Skeletal muscle satellite cell (primary cell): ENCODE data around the gene MMRN1.

Experiments used
- H3K27me3 ChIP-seq: 2 replicates; pipeline ENCODE4 v1.7.0; 2013; ENCODE audit warnings: low read length; ENCODE audit not compliant: control insufficient read depth, insufficient read depth
- H3K36me3 ChIP-seq: 2 replicates; pipeline ENCODE4 v1.7.0; 2013; ENCODE audit warnings: mild to moderate bottlenecking, control low read depth, low read length; ENCODE audit not compliant: insufficient read depth
- H3K4me1 ChIP-seq: 2 replicates; pipeline ENCODE4 v1.7.0; 2013; ENCODE audit warnings: low read length; ENCODE audit not compliant: control insufficient read depth, insufficient read depth
- H3K4me2 ChIP-seq: 2 replicates; pipeline ENCODE4 v1.7.0; 2013; ENCODE audit warnings: mild to moderate bottlenecking, low read length
- H3K4me3 ChIP-seq: 2 replicates; pipeline ENCODE4 v1.7.0; 2013; ENCODE audit warnings: low read length
- H3K9ac ChIP-seq: 2 replicates; pipeline ENCODE4 v1.7.0; 2013; ENCODE audit warnings: mild to moderate bottlenecking, low read depth, low read length, moderate library complexity
- H3K9me3 ChIP-seq: replicated peaks from 2 replicates; pipeline ENCODE4 v1.7.0; 2013; ENCODE audit warnings: mild to moderate bottlenecking, control low read depth, low read length

MMRN1 gene

GRCh38 chr4:89957046-89957926, 62.6 kb downstream of the MMRN1 start:
- no peaks in the 10 kb centered on the region for H3K9me3 ChIP-seq
- H3K36me3 ChIP-seq = no peaks in the 10 kb centered on the region
- no peaks in the 10 kb centered on the region for H3K27me3 ChIP-seq
- no peaks in the 10 kb centered on the region for H3K4me1 ChIP-seq
- no peak overlapping the region for H3K4me2 ChIP-seq
- no peak overlapping the region for H3K9ac ChIP-seq
- no peak overlapping the region for H3K4me3 ChIP-seq

- Histone ChIP-seq H3K36me3 (no peaks in the 10 kb centered on the region), H3K9me3 (no peaks in the 10 kb centered on the region), H3K4me1 (no peaks in the 10 kb centered on the region), H3K4me2 (no peak overlapping the region), H3K27me3 (no peaks in the 10 kb centered on the region), H3K9ac (no peak overlapping the region), H3K4me3 (no peak overlapping the region)
Observed at GRCh38 chr4:89981789-89982334, 87.2 kb downstream of the MMRN1 start.

- H3K4me2 ChIP-seq = no peak overlapping the region
- H3K9me3 ChIP-seq = no peaks in the 10 kb centered on the region
- H3K36me3 ChIP-seq = no peaks in the 10 kb centered on the region
- H3K27me3 ChIP-seq = no peaks in the 10 kb centered on the region
- no peaks in the 10 kb centered on the region for H3K4me1 ChIP-seq
- no peak overlapping the region for H3K4me3 ChIP-seq
- H3K9ac ChIP-seq = no peak overlapping the region
Observed at GRCh38 chr4:89988268-89988667, 93.6 kb downstream of the MMRN1 start.

DNA sequence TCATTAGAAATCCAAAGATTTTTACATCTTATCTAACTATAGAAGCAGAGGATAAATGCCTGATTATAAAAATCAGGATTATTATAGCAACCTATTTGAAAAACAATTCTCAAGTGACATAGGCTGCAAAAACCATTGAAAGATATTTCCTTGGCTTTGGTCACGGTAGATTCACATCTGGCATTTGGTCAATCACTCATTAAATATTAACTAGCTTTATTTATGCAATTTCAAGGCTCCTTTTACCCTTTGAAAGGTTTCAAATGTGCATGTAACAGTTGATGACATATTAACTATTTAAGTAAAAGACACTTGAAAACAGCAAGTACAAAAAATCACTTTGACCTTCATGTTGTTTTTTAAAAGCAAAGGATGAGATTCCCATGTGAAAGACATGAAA, 98.1 kb downstream of the MMRN1 start:
- no peaks in the 10 kb centered on the region for H3K36me3 ChIP-seq
- no peaks in the 10 kb centered on the region for H3K27me3 ChIP-seq
- no peak overlapping the region for H3K4me2 ChIP-seq
- H3K9me3 ChIP-seq = no peaks in the 10 kb centered on the region
- no peak overlapping the region for H3K9ac ChIP-seq
- no peak overlapping the region for H3K4me3 ChIP-seq
- H3K4me1 ChIP-seq = no peaks in the 10 kb centered on the region

DNA sequence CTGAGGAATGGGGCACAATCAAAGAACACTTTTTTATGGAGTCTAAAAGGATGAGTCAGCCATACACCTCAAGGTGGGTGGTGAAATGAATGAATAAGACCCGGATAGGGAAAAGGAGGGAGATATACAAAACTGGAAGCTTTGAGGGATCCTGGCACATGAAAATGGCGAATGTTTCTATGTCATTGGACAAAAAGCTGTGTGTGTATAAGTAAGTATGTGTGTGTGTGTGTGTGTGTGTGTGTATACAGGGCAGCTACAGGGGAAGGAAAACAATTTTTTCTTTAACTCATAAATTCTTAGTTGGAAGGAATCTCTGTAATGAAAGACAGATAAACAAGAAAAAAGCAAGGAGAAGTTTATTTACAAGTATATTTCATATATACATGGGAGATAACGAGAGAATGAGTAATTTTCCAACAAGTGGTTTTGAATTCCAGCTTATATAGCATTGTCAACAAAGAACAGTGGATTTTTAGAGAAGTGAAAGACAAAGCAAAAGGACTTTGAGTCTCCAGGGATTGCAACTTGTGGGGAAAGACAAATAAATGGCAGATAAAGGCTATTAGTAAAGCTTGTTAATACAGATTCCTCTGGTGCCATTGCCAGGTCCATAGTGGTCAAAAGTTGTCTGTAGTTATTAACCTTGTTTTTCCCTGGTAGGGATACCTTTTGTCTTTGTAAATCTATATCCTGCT, 99.7 kb downstream of the MMRN1 start:
- H3K4me2 ChIP-seq = no peak overlapping the region
- no peak overlapping the region for H3K9ac ChIP-seq
- no peaks in the 10 kb centered on the region for H3K9me3 ChIP-seq
- no peak overlapping the region for H3K4me3 ChIP-seq
- no peaks in the 10 kb centered on the region for H3K4me1 ChIP-seq
- no peaks in the 10 kb centered on the region for H3K36me3 ChIP-seq
- no peaks in the 10 kb centered on the region for H3K27me3 ChIP-seq

- Histone ChIP-seq H3K4me1 (no peaks in the 10 kb centered on the region), H3K27me3 (no peaks in the 10 kb centered on the region), H3K4me3 (no peak overlapping the region), H3K9ac (no peak overlapping the region), H3K4me2 (no peak overlapping the region), H3K36me3 (no peaks in the 10 kb centered on the region), H3K9me3 (no peaks in the 10 kb centered on the region)
Observed at GRCh38 chr4:89995006-89995405, 100.4 kb downstream of the MMRN1 start.

DNA sequence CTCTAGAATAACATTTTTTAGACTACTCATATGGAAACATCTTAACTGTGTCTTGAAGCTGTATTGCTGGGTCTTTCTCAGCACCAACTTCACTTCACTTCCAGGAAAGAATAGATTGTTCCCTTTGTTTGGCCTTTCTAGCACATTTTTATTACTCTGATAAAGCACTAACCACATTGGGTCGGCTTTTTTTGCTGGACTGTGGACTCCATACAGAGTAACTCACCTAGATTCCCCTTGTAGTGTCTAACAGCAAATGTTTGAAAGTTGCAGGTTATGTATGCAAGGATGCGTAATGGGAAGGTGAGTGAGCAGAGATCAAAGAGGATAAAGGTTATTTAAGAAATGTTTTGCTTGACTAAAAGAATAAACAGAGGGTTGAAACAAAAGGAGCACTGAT, 101.2 kb downstream of the MMRN1 start:
- Histone ChIP-seq H3K9me3 (no peaks in the 10 kb centered on the region), H3K27me3 (no peaks in the 10 kb centered on the region), H3K36me3 (no peaks in the 10 kb centered on the region), H3K4me2 (no peak overlapping the region), H3K9ac (no peak overlapping the region), H3K4me1 (no peaks in the 10 kb centered on the region), H3K4me3 (no peak overlapping the region)

DNA sequence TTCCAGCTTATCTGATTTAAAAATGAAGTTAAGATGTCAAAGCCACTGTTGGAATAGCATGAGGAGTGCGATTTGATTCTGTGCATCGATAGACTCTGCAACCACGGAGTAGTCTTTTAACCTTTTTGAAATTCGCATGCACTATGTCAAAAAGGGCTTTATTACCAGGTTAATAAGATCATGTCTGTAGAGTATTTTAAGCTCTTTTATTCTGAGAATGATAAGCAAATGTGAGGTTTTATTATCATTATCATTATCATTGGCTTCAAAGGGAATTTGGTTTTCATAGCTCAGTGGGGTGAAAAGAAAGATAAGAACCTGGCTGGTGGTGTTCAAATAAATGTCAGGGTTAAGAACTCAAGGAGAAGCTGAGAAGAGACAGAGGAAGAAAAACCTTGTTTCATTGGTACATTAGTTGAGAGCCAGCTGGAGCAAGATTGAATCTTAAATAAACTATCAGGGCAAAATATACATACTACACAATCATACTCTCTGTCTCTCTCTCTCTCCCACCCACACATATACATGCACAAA, 102.6 kb downstream of the MMRN1 start:
- Histone ChIP-seq H3K9me3 (no peaks in the 10 kb centered on the region), H3K4me3 (no peak overlapping the region), H3K9ac (no peak overlapping the region), H3K4me1 (no peaks in the 10 kb centered on the region), H3K4me2 (no peak overlapping the region), H3K36me3 (no peaks in the 10 kb centered on the region), H3K27me3 (no peaks in the 10 kb centered on the region)

DNA sequence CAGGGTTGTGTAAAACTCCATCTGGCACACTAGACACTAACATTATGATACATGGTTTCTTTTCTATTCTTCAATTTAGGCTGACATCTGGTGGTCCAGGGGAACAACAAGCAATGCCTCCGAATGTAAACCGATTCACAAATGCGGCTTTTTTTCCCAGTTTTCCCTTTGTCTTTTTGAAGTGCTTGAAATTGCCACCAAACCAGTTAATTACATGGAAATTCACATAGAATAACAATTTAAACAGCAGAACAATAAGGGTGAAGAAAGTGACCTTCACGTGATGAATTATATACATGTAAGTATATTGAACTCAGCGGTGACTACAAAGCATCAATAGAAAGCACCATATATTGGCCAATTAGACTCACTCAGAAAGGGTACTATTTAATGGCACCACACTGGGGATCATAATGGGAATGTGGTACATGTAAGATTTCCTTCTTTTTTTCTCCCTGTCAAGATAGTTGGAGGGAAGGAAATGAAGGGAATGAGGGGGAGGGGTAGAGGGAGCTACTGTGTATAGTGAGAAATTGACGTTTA, 103.9 kb downstream of the MMRN1 start:
- H3K36me3 ChIP-seq = no peaks in the 10 kb centered on the region
- no peak overlapping the region for H3K4me2 ChIP-seq
- H3K27me3 ChIP-seq = no peaks in the 10 kb centered on the region
- H3K9me3 ChIP-seq = no peaks in the 10 kb centered on the region
- H3K4me1 ChIP-seq = no peaks in the 10 kb centered on the region
- H3K9ac ChIP-seq = no peak overlapping the region
- H3K4me3 ChIP-seq = no peak overlapping the region

DNA sequence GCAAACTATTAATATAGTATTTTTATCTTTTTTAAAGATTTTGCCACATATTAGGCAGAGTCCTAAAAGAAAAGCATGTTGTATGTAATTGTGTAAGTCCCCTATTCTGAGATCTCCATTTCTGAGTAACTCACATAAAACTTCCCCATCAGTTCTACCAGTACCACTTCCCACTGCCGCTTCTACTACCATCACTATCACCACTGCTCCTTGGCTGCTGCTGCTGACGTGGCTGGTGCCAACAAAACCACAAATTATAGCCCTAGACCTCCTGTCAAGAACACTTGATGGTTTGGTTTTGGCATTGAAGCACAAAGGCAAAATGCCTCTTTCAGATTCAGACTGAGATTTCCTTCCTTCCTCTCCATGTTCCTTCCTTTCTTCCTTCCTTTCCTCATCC, 106.4 kb downstream of the MMRN1 start:
- no peak overlapping the region for H3K9ac ChIP-seq
- H3K27me3 ChIP-seq = no peaks in the 10 kb centered on the region
- H3K4me2 ChIP-seq = no peak overlapping the region
- H3K9me3 ChIP-seq = no peaks in the 10 kb centered on the region
- no peak overlapping the region for H3K4me3 ChIP-seq
- no peaks in the 10 kb centered on the region for H3K4me1 ChIP-seq
- H3K36me3 ChIP-seq = no peaks in the 10 kb centered on the region

DNA sequence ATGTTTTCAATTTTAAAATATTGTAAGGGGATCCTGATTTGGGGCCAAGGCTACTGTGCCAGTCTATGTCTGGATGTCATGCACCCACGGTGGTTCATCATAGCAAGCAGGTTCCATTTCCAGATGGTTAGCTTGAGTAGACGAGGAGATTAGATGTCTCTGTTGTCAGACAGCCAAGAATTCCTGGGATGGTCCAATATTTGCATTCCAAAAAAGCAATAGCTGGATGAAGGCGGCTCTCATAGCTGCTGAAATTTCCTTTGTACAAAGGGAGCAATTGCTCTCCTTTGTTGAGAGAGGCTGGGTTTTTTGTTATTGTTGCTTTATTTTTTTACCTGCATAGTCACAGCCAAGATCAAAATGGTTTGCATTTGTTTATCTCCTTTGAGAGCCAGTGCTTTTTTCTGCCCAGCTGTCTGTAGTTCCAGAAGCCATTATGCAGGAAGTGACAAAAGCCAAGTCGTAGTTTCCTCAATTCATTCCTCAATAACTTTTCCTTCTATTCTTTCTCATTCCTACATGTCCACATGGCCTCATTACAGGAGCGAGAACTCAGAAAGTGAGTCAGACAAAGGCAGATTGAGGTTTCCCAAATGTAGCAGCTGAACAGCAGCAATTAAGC, 107.9 kb downstream of the MMRN1 start:
- no peaks in the 10 kb centered on the region for H3K4me1 ChIP-seq
- no peak overlapping the region for H3K4me2 ChIP-seq
- H3K36me3 ChIP-seq = no peaks in the 10 kb centered on the region
- no peak overlapping the region for H3K9ac ChIP-seq
- no peaks in the 10 kb centered on the region for H3K27me3 ChIP-seq
- H3K4me3 ChIP-seq = no peak overlapping the region
- H3K9me3 ChIP-seq = no peaks in the 10 kb centered on the region
